GM15510 (cell line): ENCODE measurements around the gene OXLD1.

ENCODE experiments used
- POLR2A ChIP-seq: IDR thresholded peaks from 3 replicates; pipeline ENCODE4 v1.6.1; 2011; ENCODE audit warnings: borderline replicate concordance; ENCODE audit not compliant: insufficient read length; ENCODE audit errors: extremely low read depth

OXLD1 gene

GRCh38 chr17:81693509-81694210 is 27.3 kb upstream of the OXLD1 start:
- TF ChIP-seq POLR2A = no peak

GRCh38 chr17:81691608-81692007 is 25.2 kb upstream of the OXLD1 start:
- TF ChIP-seq POLR2A = no peak

- TF ChIP-seq POLR2A = no peak
Observed at GRCh38 chr17:81691196-81691595, 24.8 kb upstream of the OXLD1 start.

- no peak for TF ChIP-seq POLR2A
Observed at GRCh38 chr17:81690549-81690948, 24.1 kb upstream of the OXLD1 start.

- no peak for TF ChIP-seq POLR2A
Observed at GRCh38 chr17:81690066-81690465, 23.7 kb upstream of the OXLD1 start.

- no peak for TF ChIP-seq POLR2A
Observed at GRCh38 chr17:81688616-81689015, 22.2 kb upstream of the OXLD1 start.

- TF ChIP-seq POLR2A = no peak
Observed at GRCh38 chr17:81687770-81688541, 21.6 kb upstream of the OXLD1 start.

GRCh38 chr17:81686614-81687013 is 20.2 kb upstream of the OXLD1 start:
- TF ChIP-seq POLR2A = no peak

GRCh38 chr17:81685108-81685507 is 18.7 kb upstream of the OXLD1 start:
- TF ChIP-seq POLR2A = no peak

- no peak for TF ChIP-seq POLR2A
Observed at GRCh38 chr17:81684442-81684911, 18.1 kb upstream of the OXLD1 start.

GRCh38 chr17:81683584-81684441 is 17.4 kb upstream of the OXLD1 start, which contains the start of the genes ARL16 and HGS:
Gene ARL16, minus strand, starts transcription at chr17:81683797. Its CDS starts 44 bp downstream, at chr17:81683753.
Gene HGS, plus strand, starts transcription at chr17:81684011. Its CDS starts 56 bp downstream, at chr17:81684067.
- peak; percentile 72 for TF ChIP-seq POLR2A

GRCh38 chr17:81683208-81683583 is 16.8 kb upstream of the OXLD1 start:
- no peak for TF ChIP-seq POLR2A

GRCh38 chr17:81682565-81683207 is 16.3 kb upstream of the OXLD1 start:
- TF ChIP-seq POLR2A = no peak

- no peak for TF ChIP-seq POLR2A
Observed at GRCh38 chr17:81681672-81682071, 15.3 kb upstream of the OXLD1 start.
